ENCODE measurements around the gene FBXO41. TPM values are rescaled to one million over a fixed set of nuclear protein-coding genes. Genes with fewer than 3 reads are reported as not detected.

Gene FBXO41
- total and polyA plus RNA-seq, 10 of the 15 experiments (the other 5 are each of a cell fraction or from before 2014, with no cell fraction given) = 1.9 to 38.9 (median 11.3) TPM

DNA sequence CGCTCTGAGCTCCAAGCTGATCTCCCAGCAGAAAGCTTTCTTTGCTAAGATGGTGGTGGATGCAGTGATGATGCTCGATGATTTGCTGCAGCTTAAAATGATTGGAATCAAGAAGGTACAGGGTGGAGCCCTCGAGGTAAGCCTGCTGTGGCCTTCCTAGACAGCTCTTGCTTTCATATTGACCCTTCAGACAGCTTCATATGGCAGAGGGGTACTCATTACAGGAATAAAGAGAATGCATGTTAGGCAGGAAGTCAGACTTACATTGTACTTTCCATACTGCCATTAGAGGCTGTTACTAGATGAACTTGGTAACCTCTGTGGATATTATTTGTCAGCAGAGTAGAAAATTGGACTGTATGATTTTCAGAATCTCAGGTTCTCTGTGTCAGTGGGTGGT lies 39.7 kb downstream of the FBXO41 start:
- FAIRE-seq (no peak), ATAC-seq (no peak), DNase-seq (ENCODE audit: low read depth, low spot score) (no peak)
- no peak overlapping the region for H2AFZ ChIP-seq (ENCODE audit: control insufficient read depth, low read depth, low read length)
- CTCF ChIA-PET = interaction anchor here (0.7 to 1.4 kb wide), 3 partner anchors 9 to 45 kb away, joined by 3 to 8 read pairs (median 3); no protein-coding TSS in a partner anchor
- H3K4me2 ChIP-seq (ENCODE audit: control insufficient read depth, insufficient read depth) = no peak overlapping the region
- 40% methylated on average over 3 of the region's 3 CpGs for WGBS (ENCODE audit: insufficient coverage, insufficient replicate concordance, low lambda C conversion rate, missing lambda C conversion rate)
- peaks cover 17% of the 10 kb centered on the region for H3K79me2 ChIP-seq (ENCODE audit: control insufficient read depth, insufficient read depth, low read length)
- RAD21 ChIA-PET (ENCODE audit: unreplicated experiment) = interaction anchor here (1.2 kb wide), 1 partner anchor 11 kb away, joined by 4 read pairs; the partner anchor contains the start of genes CCT7 and PRADC1
- intact Hi-C loops (cut with micrococcal nuclease; ENCODE audit: unreplicated experiment) = no loop called here
- H3K9ac ChIP-seq (ENCODE audit: control insufficient read depth, insufficient read depth, low read length) = no peak overlapping the region
- SMC1A ChIA-PET (ENCODE audit: uncharacterized antibody, unreplicated experiment) = interaction anchor here (0.8 to 2.3 kb wide), 6 partner anchors 8 to 45 kb away, joined by 3 to 8 read pairs (median 4); partner anchors contain the start of genes CCT7 and PRADC1
- in situ Hi-C loops (cut with MboI) = no loop called here
- H4K20me1 ChIP-seq (ENCODE audit: control insufficient read depth, insufficient read depth) = no peaks in the 10 kb centered on the region; the same call in 1 of the 2 replicates
- TF ChIP-seq RAD21 (IDR thresholded peaks at IDR 0.05; ENCODE audit: insufficient read depth, low read depth, low read length) = no peak
- no peak for TF ChIP-seq ZNF384 (IDR thresholded peaks at IDR 0.05; ENCODE audit: borderline replicate concordance, low read depth, low read length)
- no peak for TF ChIP-seq HDGF (IDR thresholded peaks at IDR 0.05)
- TF ChIP-seq JUNB (IDR thresholded peaks at IDR 0.05) = no peak
- TF ChIP-seq ETV6 (conservative IDR thresholded peaks at IDR 0.05 in 1 of 2, IDR thresholded peaks at IDR 0.05 in 1 of 2; ENCODE audit: borderline replicate concordance in 1 of 2, low read depth in 1 of 2) = no peak
- TF ChIP-seq ZSCAN29 (IDR thresholded peaks at IDR 0.05) = no peak
- no peak for TF ChIP-seq ESRRA (IDR thresholded peaks at IDR 0.05; ENCODE audit: low read length)
- no peak for TF ChIP-seq POLR2AphosphoS5 (IDR thresholded peaks at IDR 0.05; ENCODE audit: low read length)
- TF ChIP-seq DPF2 (IDR thresholded peaks at IDR 0.05) = no peak
- TF ChIP-seq NR2C2 (IDR thresholded peaks at IDR 0.05; ENCODE audit: borderline replicate concordance, control insufficient read depth, insufficient read length, low read depth) = no peak
- TF ChIP-seq SUPT20H (IDR thresholded peaks at IDR 0.05; ENCODE audit: borderline replicate concordance, control insufficient read depth, low read depth, low read length) = no peak
- TF ChIP-seq IKZF1 (conservative IDR thresholded peaks at IDR 0.05) = no peak
- no peak for TF ChIP-seq TBL1XR1 (IDR thresholded peaks at IDR 0.05; ENCODE audit: low read depth, low read length)
- no peak for TF ChIP-seq EZH2 (IDR thresholded peaks at IDR 0.05; ENCODE audit: borderline replicate concordance, control insufficient read depth, low read depth, low read length)
- TF ChIP-seq, protein P1, sequence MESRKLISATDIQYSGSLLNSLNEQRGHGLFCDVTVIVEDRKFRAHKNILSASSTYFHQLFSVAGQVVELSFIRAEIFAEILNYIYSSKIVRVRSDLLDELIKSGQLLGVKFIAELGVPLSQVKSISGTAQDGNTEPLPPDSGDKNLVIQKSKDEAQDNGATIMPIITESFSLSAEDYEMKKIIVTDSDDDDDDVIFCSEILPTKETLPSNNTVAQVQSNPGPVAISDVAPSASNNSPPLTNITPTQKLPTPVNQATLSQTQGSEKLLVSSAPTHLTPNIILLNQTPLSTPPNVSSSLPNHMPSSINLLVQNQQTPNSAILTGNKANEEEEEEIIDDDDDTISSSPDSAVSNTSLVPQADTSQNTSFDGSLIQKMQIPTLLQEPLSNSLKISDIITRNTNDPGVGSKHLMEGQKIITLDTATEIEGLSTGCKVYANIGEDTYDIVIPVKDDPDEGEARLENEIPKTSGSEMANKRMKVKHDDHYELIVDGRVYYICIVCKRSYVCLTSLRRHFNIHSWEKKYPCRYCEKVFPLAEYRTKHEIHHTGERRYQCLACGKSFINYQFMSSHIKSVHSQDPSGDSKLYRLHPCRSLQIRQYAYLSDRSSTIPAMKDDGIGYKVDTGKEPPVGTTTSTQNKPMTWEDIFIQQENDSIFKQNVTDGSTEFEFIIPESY (IDR thresholded peaks at IDR 0.05) = no peak
- TF ChIP-seq ZNF274 (IDR thresholded peaks at IDR 0.05; ENCODE audit: insufficient read depth, insufficient read length) = no peak
- no peak overlapping the region for H3K27ac ChIP-seq (ENCODE audit: control insufficient read depth, insufficient read depth)
- H3K36me3 ChIP-seq (ENCODE audit: control insufficient read depth in 2 of 2, insufficient read depth in 2 of 2, low read length in 1 of 2) = peaks cover 25 to 54% of the 10 kb centered on the region in 2 experiments
- POLR2A ChIA-PET = interaction anchor here (0.8 to 1.4 kb wide), 2 partner anchors 9 to 34 kb away, joined by 3 to 4 read pairs; no protein-coding TSS in a partner anchor
- no peaks in the 10 kb centered on the region for H3K4me1 ChIP-seq (ENCODE audit: control insufficient read depth, insufficient read depth, low read length)
- H3K4me3 ChIP-seq = no peak overlapping the region
- BruUV-seq (replicated peaks) = no TSS peak
- no peaks in the 10 kb centered on the region for H3K27me3 ChIP-seq (replicated peaks in 1 of 2; ENCODE audit: control insufficient read depth in 2 of 2, insufficient read depth in 2 of 2, low read length in 1 of 2)
- H3K9me3 ChIP-seq (replicated peaks; ENCODE audit: control insufficient read depth, insufficient read depth, low read length) = no peaks in the 10 kb centered on the region

Data from GM12878 (cell line).